ENCODE data around the gene CDC42.

GRCh38 chr1:22101995-22102394 lies 49.5 kb downstream of the CDC42 start:
- TF ChIP-seq CTCF (conservative IDR thresholded peaks at IDR 0.05 in 1 of 2, IDR thresholded peaks at IDR 0.05 in 1 of 2; ENCODE audit: low read depth in 1 of 2, low read length in 2 of 2) (no peak), EZH2 (IDR thresholded peaks at IDR 0.05; ENCODE audit: low read length, missing control alignments) (no peak)
